ENCODE data around the gene LAMA5.

- TF ChIP-seq CTCF (IDR thresholded peaks at IDR 0.05; ENCODE audit: low read depth, low read length) (no peak), EZH2phosphoT487 (IDR thresholded peaks at IDR 0.05; ENCODE audit: low read depth) (no peak)
Measured at GRCh38 chr20:62365814-62366369, 1.2 kb downstream of the LAMA5 start.

Data from OCI-LY3 (cell line).